Lower leg skin (tissue), 4 donors: ENCODE results near the gene CREBZF. TPM values are rescaled to one million over a fixed set of nuclear protein-coding genes. Genes with fewer than 3 reads are reported as not detected.

Experiments used
- DNase-seq, 2 donors: peaks; one replicate each; pipeline ENCODE4 v3.0.0-alpha.2; 2019; ENCODE audit warnings: low spot score in 2 of 2
- H3K4me3 ChIP-seq: fragments of 200-600 bp; sonication (generic); 2 replicates; pipeline ENCODE4 v1.5.1; 2017; ENCODE audit warnings: mild to moderate bottlenecking, low read depth; ENCODE audit not compliant: poor library complexity, severe bottlenecking
- POLR2A ChIP-seq, 2 donors: fragments of 450-650 bp; IDR thresholded peaks; one replicate each; pipeline ENCODE4 v1.6.1; 2016 to 2017; ENCODE audit warnings: antibody characterized with exemption in 2 of 2, mild to moderate bottlenecking in 1 of 2, moderate library complexity in 1 of 2
- WGBS, 2 donors: methylation state at CpG; one replicate each; pipeline ENCODE4 v1.1.5; 2018; 5-methylcytosine and 5-hydroxymethylcytosine counted together
- intact Hi-C: fragments of 100-400 bp; cut with DNase I; formaldehyde crosslinking; loops from one replicate; pipeline ENCODE4 v1.15.0; 2023; ENCODE audit warnings: low total_unique reads
- total RNA-seq, 4 donors: library from RNA; depleted of rRNA; stranded (reverse); fragments of >200 nt; gene quantifications; one replicate each; pipeline ENCODE4 v1.1.0, GENCODE V29; 2016
- TF ChIP-seq, protein P1 (sequence below), 3 donors: fragments of 450-650 bp; IDR thresholded peaks; one replicate each; pipeline ENCODE4 v1.5.1; 2016; ENCODE audit warnings: antibody characterized with exemption in 3 of 3, mild to moderate bottlenecking in 3 of 3, moderate library complexity in 2 of 3

CREBZF gene
- total RNA-seq, 4 donors from 2014 or later, result 43.8 to 75.1 (median 48.5) TPM

- TF ChIP-seq, protein P1, sequence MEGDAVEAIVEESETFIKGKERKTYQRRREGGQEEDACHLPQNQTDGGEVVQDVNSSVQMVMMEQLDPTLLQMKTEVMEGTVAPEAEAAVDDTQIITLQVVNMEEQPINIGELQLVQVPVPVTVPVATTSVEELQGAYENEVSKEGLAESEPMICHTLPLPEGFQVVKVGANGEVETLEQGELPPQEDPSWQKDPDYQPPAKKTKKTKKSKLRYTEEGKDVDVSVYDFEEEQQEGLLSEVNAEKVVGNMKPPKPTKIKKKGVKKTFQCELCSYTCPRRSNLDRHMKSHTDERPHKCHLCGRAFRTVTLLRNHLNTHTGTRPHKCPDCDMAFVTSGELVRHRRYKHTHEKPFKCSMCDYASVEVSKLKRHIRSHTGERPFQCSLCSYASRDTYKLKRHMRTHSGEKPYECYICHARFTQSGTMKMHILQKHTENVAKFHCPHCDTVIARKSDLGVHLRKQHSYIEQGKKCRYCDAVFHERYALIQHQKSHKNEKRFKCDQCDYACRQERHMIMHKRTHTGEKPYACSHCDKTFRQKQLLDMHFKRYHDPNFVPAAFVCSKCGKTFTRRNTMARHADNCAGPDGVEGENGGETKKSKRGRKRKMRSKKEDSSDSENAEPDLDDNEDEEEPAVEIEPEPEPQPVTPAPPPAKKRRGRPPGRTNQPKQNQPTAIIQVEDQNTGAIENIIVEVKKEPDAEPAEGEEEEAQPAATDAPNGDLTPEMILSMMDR (IDR thresholded peaks at IDR 0.05), result no peak
- TF ChIP-seq POLR2A (IDR thresholded peaks at IDR 0.05), result no peak
- no peak for DNase-seq
- whole genome bisulfite sequencing, 2 donors, result 94 to 97% methylated on average over 1 of the region's 1 CpG
- H3K4me3 ChIP-seq, result no peak overlapping the region
- intact Hi-C loops, result no loop called here
Measured at GRCh38 chr11:85694385-85694980, 29.6 kb upstream of the CREBZF start.

- WGBS, 2 donors, result 27 to 30% methylated on average over 13 of the region's 13 CpGs
- TF ChIP-seq POLR2A (IDR thresholded peaks at IDR 0.05), result no peak
- TF ChIP-seq, protein P1 (IDR thresholded peaks at IDR 0.05), result no peak
- intact Hi-C loops, result no loop called here
Measured at GRCh38 chr11:85685820-85686459, 21.0 kb upstream of the CREBZF start, which contains the start of gene CCDC89. CCDC89 (minus strand) TSS chr11:85686195; CDS start chr11:85686130, 65 bp downstream.

GRCh38 chr11:85685125-85685819 is 20.3 kb upstream of the CREBZF start:
- 62 to 71% methylated on average over 15 of the region's 15 CpGs for WGBS, 2 donors
- intact Hi-C loops, result no loop called here
- no peak for TF ChIP-seq POLR2A (IDR thresholded peaks at IDR 0.05)
- TF ChIP-seq, protein P1 (IDR thresholded peaks at IDR 0.05), result no peak
- no peak for DNase-seq
- H3K4me3 ChIP-seq, result no peak overlapping the region

More at GRCh38 chr11:85685820-85686459, 21.0 kb upstream of the CREBZF start, which contains the start of gene CCDC89:
- no peak within 1 kb of the TSS for H3K4me3 ChIP-seq
- peak; percentile 82 to 92 for DNase-seq

DNA sequence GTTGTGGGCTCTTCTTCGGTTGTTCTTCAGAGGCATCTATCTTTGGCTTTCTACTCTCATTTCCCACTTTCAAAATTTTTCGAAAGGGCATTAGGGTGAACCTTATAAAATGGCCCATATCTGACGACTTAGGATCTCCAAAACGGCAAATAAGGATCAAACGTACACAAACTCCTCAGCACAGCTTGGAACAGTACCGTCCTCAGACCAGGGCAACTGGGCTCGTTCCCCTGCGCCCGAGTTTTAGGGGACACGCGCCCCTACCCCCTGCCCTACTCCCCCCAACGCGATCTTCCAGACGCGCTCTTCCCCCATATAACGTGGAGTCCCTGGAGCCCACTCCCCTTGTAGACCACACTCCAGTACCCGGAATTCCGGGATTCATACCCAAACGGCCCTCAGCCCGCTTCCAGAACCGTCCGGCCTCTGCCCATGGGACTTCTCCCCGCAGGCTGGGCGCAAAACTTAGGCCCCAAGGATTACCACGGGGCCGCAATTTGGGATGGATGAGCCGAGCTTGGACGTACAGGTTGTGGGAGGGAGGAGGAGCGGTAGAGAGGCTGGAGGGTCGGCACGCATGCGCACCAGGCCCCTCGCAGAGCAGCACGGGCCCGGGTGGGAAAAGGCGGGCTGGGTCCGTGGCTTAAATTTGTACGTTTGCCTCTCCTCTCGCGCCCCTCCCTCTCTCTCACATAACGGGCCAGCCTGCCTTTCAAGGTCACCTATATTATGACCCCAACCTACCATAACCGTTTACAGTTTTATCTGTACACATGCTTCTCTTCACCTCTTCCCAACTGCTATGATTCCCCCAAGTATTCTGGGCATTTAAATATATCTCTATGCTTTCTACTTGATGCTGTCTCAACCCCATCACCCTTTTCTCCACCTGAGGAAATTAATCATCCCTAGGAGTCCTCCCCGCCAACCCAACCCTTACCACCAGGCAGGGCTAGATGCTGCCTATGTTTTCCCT is 17.7 kb upstream of the CREBZF start:
- no peak for TF ChIP-seq POLR2A (IDR thresholded peaks at IDR 0.05)
- TF ChIP-seq, protein P1 (IDR thresholded peaks at IDR 0.05), result no peak
- intact Hi-C loops, result no loop called here
- peak in 1 of 2 donors; percentile 87 for DNase-seq
- peak overlapping the region; percentile 27 for H3K4me3 ChIP-seq
- WGBS, 2 donors, result 27 to 29% methylated on average over 35 to 43 of the region's 43 CpGs

DNA sequence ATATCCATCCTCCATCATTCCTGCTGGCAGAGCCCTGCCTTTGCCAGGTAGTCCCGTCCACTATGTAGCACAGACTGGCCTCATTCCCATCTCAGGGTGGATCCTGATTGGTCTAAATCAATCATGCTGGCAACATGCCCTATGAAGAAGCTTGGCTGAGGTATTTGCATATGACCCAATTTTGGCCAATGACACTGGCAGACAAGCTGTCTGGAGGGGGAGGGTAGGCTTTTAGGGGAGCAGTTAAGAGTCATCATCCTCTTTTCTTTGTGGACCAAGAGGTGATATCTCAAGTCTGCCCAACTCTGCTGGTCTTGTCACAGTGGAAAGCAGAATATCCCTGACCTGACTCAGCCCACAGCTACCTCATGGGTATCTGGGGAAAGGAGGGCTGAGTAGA is 16.0 kb upstream of the CREBZF start:
- no peak overlapping the region for H3K4me3 ChIP-seq
- TF ChIP-seq, protein P1 (IDR thresholded peaks at IDR 0.05), result no peak
- no peak for TF ChIP-seq POLR2A (IDR thresholded peaks at IDR 0.05)
- intact Hi-C loops, result no loop called here
- DNase-seq, result no peak
- 63 to 76% methylated on average over 1 of the region's 1 CpG for WGBS, 2 donors
